Measurements from ENCODE around the gene TAS2R43. TPM values are rescaled to one million over a fixed set of nuclear protein-coding genes. Genes with fewer than 3 reads are reported as not detected.
"Not testable (repeated sequence)": the region's sequence is repeated elsewhere in the genome, so short reads cannot be mapped to it uniquely, and the experiment has no call there.

The TAS2R43 gene, protein sequence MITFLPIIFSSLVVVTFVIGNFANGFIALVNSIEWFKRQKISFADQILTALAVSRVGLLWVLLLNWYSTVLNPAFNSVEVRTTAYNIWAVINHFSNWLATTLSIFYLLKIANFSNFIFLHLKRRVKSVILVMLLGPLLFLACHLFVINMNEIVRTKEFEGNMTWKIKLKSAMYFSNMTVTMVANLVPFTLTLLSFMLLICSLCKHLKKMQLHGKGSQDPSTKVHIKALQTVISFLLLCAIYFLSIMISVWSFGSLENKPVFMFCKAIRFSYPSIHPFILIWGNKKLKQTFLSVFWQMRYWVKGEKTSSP
- total RNA-seq = under 1 TPM; 0.55 to 0.63 TPM

DNA sequence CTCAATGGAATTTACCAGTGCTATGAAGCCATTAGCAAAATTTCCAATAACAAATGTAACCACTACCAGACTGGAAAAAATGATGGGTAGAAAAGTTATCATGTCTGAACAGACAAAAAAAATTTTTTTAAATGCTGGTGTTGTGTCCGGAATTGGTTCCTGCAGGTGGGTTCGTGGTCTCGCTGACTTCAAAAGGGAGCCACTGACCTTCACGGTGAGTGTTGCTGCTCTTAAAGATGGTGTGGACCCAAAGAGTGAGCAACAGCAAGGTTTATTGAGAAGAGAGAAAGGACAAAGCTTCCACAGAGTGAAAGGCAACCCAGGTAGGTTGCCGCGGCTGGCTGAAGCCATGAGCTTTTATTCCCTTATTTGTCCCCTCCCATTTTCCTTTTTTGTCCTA, at the start of gene TAS2R43:
TAS2R43 (minus strand) TSS at position 186 of the 400 bp plus-strand sequence; CDS start at position 102, 84 bp downstream.
- H3K4me3 Mint-ChIP-seq = no peak within 1 kb of the TSS
- no peak within 1 kb of the TSS for H3K27ac Mint-ChIP-seq
- no peaks in the 10 kb centered on the region for H3K27me3 Mint-ChIP-seq
- ChIA-PET POLR2A (no interaction called here), CTCF (no interaction called here)
- H3K36me3 Mint-ChIP-seq (ENCODE audit: low read depth) = no peaks in the 10 kb centered on the region
- no peaks in the 10 kb centered on the region for H3K4me1 Mint-ChIP-seq
- DNase-seq = no peak
- no peaks in the 10 kb centered on the region for H3K9me3 Mint-ChIP-seq

DNA sequence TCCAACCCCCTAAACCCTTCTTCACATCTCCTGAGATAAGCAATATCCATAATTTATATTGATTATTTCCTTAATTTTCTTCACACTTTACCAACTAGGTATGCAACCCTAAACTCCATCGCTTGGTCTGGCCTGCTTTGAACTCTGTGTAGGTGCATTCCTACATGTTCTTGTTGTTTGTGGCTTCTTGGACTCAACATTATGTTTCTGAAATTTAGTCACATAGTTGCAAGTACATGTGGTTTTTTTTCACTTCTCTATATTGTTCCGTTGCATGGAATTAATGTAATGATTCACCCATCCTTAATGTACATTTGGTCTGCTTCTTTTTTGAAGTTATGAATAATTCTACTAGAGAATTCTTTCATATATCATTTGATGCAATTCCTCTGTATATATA, 44.0 kb upstream of the TAS2R43 start:
- Mint-ChIP-seq H3K27ac (no peak overlapping the region), H3K4me3 (no peak overlapping the region), H3K27me3 (no peaks in the 10 kb centered on the region), H3K36me3 (ENCODE audit: low read depth) (peaks cover 22% of the 10 kb centered on the region), H3K9me3 (peaks cover 2% of the 10 kb centered on the region), H3K4me1 (no peaks in the 10 kb centered on the region)
- ChIA-PET POLR2A (no interaction called here), CTCF (no interaction called here)
- DNase-seq = no peak

DNA sequence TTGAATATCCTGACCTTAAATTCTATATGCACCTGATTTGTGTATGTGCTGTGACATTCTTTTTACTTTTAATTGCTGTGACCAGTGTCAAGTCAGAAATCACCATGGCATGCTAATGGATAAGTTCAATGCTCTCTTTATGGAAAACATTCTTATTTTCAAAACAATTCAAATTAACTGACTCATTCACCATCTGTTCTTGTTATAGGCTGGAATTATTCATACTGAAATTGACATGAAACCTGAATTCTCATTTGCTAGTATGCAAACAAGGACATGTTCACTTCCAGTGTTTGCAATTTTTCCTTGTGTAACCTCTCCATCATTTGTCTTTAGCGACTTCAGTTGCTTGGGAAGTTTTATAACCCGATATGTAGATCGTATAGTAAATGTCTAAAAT, 42.2 kb upstream of the TAS2R43 start, which contains the start of gene TAS2R30:
TAS2R30 (minus strand) TSS at position 340 of the 400 bp plus-strand sequence. CDS start 400 bp downstream, outside the sequence.
- ChIA-PET CTCF (no interaction called here), POLR2A (no interaction called here)
- no peak for DNase-seq
- H3K4me1 Mint-ChIP-seq = no peaks in the 10 kb centered on the region
- peaks cover 2% of the 10 kb centered on the region for H3K9me3 Mint-ChIP-seq
- H3K36me3 Mint-ChIP-seq (ENCODE audit: low read depth) = peaks cover 21% of the 10 kb centered on the region
- no peak within 1 kb of the TSS for H3K4me3 Mint-ChIP-seq
- no peaks in the 10 kb centered on the region for H3K27me3 Mint-ChIP-seq
- H3K27ac Mint-ChIP-seq = no peak within 1 kb of the TSS

DNA sequence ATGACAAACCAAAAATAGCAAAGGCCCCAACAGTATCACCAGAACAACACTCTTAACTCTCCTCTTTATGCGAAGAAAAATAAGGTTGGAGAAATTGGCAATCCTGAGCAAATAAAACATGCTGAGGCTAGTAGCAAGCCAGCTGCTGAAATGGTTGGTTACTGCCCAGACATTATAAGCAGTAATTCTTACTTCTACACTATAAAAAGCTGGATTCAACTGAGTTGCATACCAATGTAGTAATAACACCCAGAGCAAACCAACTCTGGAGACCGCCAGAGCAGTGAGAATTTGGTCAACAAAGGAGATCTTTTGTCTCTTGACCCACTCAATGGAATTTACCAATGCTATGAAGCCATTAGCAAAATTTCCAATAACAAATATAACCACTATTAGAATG, 41.7 kb upstream of the TAS2R43 start:
- Mint-ChIP-seq H3K4me1 (no peaks in the 10 kb centered on the region), H3K27me3 (no peaks in the 10 kb centered on the region), H3K36me3 (ENCODE audit: low read depth) (peaks cover 26% of the 10 kb centered on the region), H3K4me3 (no peak overlapping the region), H3K27ac (no peak overlapping the region), H3K9me3 (peaks cover 2% of the 10 kb centered on the region)
- ChIA-PET POLR2A (no interaction called here), CTCF (no interaction called here)
- DNase-seq = no peak

DNA sequence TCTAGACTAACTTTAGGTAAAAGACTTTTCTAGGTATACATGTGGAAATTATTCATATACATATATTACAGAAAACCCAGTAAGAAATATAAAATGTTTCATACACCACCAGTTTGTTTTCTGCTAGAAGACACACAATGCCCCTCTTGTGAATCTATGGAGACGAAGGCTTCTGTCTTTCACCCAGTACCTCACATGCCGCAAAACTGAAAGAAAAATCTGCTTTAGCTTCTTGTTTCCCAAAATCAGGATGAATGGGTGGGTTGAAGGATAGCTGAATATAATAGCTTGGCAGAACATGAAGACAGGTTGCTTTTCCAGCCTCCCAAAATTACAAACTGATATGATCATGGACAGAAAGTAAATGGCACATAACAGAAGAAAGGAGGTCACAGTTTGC, 41.0 kb upstream of the TAS2R43 start:
- H3K9me3 Mint-ChIP-seq = peaks cover 2% of the 10 kb centered on the region
- no peaks in the 10 kb centered on the region for H3K4me1 Mint-ChIP-seq
- H3K36me3 Mint-ChIP-seq (ENCODE audit: low read depth) = peaks cover 30% of the 10 kb centered on the region
- ChIA-PET POLR2A (no interaction called here), CTCF (no interaction called here)
- H3K27me3 Mint-ChIP-seq = no peaks in the 10 kb centered on the region
- no peak overlapping the region for H3K27ac Mint-ChIP-seq
- DNase-seq = no peak
- H3K4me3 Mint-ChIP-seq = no peak overlapping the region

DNA sequence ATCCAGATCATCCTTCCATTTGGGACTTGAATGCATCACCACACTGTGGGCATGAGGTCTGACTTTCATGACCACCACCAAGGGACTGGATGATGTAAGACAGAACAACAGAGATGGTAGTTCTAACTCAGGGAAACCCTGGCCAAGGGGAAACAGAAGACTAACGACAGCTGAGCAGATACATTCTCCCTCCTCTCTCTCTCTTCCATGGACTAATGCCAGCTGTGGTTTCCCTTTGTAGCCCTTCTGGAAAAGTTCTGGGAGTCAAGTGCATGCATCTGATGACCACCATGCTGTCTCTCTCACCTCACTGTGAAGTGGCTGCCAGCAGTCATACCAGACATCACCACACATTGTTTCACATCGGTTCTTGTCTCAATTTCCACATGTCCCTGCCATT, 38.9 kb upstream of the TAS2R43 start:
- peaks cover 33% of the 10 kb centered on the region for H3K36me3 Mint-ChIP-seq (ENCODE audit: low read depth)
- H3K27ac Mint-ChIP-seq = no peak overlapping the region
- POLR2A ChIA-PET = no interaction called here
- no peak overlapping the region for H3K4me3 Mint-ChIP-seq
- H3K4me1 Mint-ChIP-seq = no peaks in the 10 kb centered on the region
- peaks cover 4% of the 10 kb centered on the region for H3K9me3 Mint-ChIP-seq
- DNase-seq = no peak
- CTCF ChIA-PET = no interaction called here
- H3K27me3 Mint-ChIP-seq = no peaks in the 10 kb centered on the region

DNA sequence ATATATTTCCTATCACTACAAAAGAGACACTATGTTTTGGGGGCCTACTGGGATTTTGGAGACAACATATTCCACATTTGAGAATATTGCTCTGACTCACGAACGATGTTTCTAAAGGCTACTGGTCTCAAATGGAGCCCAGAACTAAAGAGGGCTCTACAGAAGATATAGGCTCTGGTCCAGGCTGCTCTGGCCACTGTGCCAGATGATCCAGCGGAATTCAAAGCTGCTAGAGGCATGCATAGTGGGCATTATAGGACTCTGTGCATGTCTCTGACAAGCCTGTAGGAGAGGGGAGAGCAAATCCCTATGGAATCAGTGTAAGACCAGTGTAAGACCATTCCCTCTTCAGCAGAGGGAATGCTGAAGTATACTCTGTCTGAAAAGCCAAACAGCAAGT, 38.3 kb upstream of the TAS2R43 start:
- no peaks in the 10 kb centered on the region for H3K4me1 Mint-ChIP-seq
- H3K27ac Mint-ChIP-seq = no peak overlapping the region
- H3K27me3 Mint-ChIP-seq = no peaks in the 10 kb centered on the region
- no peak for DNase-seq
- H3K36me3 Mint-ChIP-seq (ENCODE audit: low read depth) = peaks cover 32% of the 10 kb centered on the region
- no peak overlapping the region for H3K4me3 Mint-ChIP-seq
- ChIA-PET POLR2A (no interaction called here), CTCF (no interaction called here)
- H3K9me3 Mint-ChIP-seq = peaks cover 4% of the 10 kb centered on the region

DNA sequence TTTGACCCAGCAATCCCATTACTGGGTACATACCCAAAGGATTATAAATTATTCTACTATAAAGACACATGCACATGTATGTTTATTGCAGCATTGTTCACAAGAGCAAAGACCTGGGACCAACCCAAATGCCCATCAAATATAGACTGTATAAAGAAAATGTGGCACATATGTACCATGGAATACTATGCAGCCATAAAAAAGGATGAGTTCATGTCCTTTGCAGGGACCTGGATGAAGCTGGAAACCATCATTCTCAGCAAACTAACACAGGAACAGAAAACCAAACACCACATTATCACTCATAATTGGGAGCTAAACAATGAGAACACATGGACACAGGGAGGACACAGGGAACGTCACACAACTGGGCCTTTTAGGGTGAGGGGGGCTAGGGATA, 22.0 kb upstream of the TAS2R43 start:
- H3K4me3 Mint-ChIP-seq, H3K27me3 Mint-ChIP-seq, POLR2A ChIA-PET, DNase-seq, H3K27ac Mint-ChIP-seq, CTCF ChIA-PET: not testable (repeated sequence)
- H3K36me3 Mint-ChIP-seq (ENCODE audit: low read depth) = peaks cover 84% of the 10 kb centered on the region
- peaks cover 13% of the 10 kb centered on the region for H3K4me1 Mint-ChIP-seq
- peaks cover 47% of the 10 kb centered on the region for H3K9me3 Mint-ChIP-seq

DNA sequence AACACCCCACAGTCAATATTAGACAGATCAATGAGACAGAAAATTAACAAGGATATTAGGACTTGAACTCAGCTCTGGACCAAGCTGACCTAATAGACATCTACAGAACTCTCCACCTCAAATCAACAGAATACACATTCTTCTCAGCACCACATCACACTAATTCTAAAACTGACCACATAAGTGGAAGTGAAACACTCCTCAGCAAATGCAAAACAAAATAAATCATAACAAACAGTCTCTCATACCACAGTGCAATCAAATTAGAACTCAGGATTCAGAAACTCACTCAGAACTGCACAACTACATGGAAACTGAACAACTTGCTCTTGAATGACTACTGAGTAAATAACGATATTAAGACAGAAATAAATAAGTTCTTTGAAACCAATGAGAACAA, 19.1 kb upstream of the TAS2R43 start:
- DNase-seq, H3K27ac Mint-ChIP-seq, POLR2A ChIA-PET, CTCF ChIA-PET, H3K27me3 Mint-ChIP-seq, H3K4me3 Mint-ChIP-seq: not testable (repeated sequence)
- H3K9me3 Mint-ChIP-seq = peaks cover 49% of the 10 kb centered on the region
- peaks cover 89% of the 10 kb centered on the region for H3K36me3 Mint-ChIP-seq (ENCODE audit: low read depth)
- H3K4me1 Mint-ChIP-seq = peaks cover 21% of the 10 kb centered on the region

DNA sequence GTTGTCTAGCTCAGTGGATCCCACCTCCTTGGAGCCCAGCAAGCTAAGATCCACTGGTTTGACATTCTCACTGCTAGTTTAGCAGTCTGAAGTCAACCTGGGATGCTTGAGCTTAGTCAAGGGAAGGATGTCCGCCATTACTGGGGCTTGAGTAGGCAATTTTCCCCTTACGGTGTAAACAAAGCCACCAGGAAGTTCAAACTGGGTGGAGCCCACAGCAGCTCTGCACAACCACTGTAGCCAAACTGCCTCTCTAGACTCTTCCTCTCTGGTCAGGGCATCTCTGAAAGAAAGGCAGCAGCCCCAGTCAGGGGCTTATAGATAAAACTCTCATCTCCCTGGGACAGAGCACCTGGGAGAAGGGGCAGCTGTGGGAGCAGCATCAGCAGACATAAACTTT, 16.7 kb upstream of the TAS2R43 start:
- H3K9me3 Mint-ChIP-seq = peaks cover 41% of the 10 kb centered on the region

DNA sequence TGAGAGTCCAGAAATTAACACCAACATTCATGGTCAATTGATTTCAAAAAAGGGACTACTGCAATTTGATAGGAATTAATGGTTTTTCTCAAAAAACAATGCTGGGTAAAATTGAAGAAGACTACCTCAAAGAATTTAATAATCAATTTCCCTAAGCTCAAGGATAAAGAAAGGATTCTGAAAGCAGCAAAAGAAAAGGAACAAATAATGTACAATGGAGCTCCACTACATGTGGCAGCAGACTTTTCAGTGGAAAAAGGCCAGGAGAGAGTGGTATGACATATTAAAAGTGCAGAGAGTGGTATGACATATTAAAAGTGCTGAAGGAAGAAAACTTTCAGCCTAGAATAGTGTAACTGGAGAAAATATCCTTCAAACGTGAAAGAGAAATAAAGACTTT, 15.6 kb upstream of the TAS2R43 start:
- ChIA-PET CTCF (interaction anchor here (1.3 kb wide), 1 partner anchor 63 kb away, joined by 3 read pairs; the partner anchor contains the start of gene SMIM10L1), POLR2A (no interaction called here)
- no peak for DNase-seq
- H3K4me1 Mint-ChIP-seq = peaks cover 21% of the 10 kb centered on the region
- no peak overlapping the region for H3K27ac Mint-ChIP-seq
- H3K9me3 Mint-ChIP-seq = peaks cover 37% of the 10 kb centered on the region
- H3K27me3 Mint-ChIP-seq = no peaks in the 10 kb centered on the region
- H3K36me3 Mint-ChIP-seq (ENCODE audit: low read depth) = peaks cover 71% of the 10 kb centered on the region
- no peak overlapping the region for H3K4me3 Mint-ChIP-seq

More for the DNA sequence above, 16.7 kb upstream of the TAS2R43 start:
- peaks cover 21% of the 10 kb centered on the region for H3K4me1 Mint-ChIP-seq
- ChIA-PET POLR2A (no interaction called here), CTCF (interaction anchor here (1.3 kb wide), 1 partner anchor 62 kb away, joined by 3 read pairs; the partner anchor contains the start of gene SMIM10L1)
- DNase-seq = no peak
- H3K4me3 Mint-ChIP-seq = no peak overlapping the region
- peaks cover 72% of the 10 kb centered on the region for H3K36me3 Mint-ChIP-seq (ENCODE audit: low read depth)
- H3K27me3 Mint-ChIP-seq = no peaks in the 10 kb centered on the region
- H3K27ac Mint-ChIP-seq = peak overlapping the region; percentile 58

DNA sequence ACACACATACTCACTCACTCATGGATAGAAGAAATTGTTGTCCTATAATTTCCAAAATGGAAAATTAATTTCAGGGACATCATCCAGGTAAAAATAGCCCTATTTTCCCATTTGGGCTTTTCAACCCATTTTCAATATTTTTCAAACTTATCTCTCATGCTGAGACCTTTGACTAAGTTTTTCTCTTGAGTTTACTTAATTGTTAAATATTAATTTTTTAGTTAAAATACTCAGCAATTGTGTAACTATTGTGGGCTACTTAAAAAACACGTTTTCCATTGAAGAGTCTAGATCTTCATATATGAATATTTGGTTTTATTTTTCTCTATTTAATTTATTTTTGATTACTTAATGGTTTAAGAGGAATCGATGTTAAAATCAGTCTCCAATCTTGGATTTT, 14.2 kb upstream of the TAS2R43 start:
- ChIA-PET POLR2A (no interaction called here), CTCF (no interaction called here)
- peaks cover 59% of the 10 kb centered on the region for H3K36me3 Mint-ChIP-seq (ENCODE audit: low read depth)
- H3K4me1 Mint-ChIP-seq = peaks cover 18% of the 10 kb centered on the region
- no peak overlapping the region for H3K4me3 Mint-ChIP-seq
- H3K27ac Mint-ChIP-seq = no peak overlapping the region
- DNase-seq = no peak
- peaks cover 26% of the 10 kb centered on the region for H3K9me3 Mint-ChIP-seq
- H3K27me3 Mint-ChIP-seq = no peaks in the 10 kb centered on the region

DNA sequence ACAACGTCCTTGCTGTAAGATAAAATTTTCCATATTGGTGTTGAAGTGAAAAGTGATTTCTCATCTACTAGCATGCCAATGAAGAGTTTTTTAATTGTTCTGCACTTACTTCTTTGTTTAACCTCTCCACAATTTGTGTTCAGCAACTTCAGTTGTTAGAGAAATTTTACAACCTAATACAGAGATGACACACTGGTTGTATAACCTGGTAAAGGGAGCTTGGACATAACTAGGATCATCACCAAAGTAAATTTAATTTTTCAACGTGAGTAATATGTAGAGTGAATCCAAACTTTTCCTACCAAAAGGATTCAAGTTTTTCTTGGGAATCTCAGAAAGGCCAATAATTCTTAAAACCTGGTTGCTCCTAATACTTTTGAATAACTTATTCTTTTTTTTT, 13.4 kb upstream of the TAS2R43 start:
- ChIA-PET CTCF (no interaction called here), POLR2A (no interaction called here)
- no peaks in the 10 kb centered on the region for H3K27me3 Mint-ChIP-seq
- H3K9me3 Mint-ChIP-seq = peaks cover 19% of the 10 kb centered on the region
- no peak overlapping the region for H3K27ac Mint-ChIP-seq
- peaks cover 16% of the 10 kb centered on the region for H3K4me1 Mint-ChIP-seq
- peaks cover 54% of the 10 kb centered on the region for H3K36me3 Mint-ChIP-seq (ENCODE audit: low read depth)
- no peak for DNase-seq
- no peak overlapping the region for H3K4me3 Mint-ChIP-seq

DNA sequence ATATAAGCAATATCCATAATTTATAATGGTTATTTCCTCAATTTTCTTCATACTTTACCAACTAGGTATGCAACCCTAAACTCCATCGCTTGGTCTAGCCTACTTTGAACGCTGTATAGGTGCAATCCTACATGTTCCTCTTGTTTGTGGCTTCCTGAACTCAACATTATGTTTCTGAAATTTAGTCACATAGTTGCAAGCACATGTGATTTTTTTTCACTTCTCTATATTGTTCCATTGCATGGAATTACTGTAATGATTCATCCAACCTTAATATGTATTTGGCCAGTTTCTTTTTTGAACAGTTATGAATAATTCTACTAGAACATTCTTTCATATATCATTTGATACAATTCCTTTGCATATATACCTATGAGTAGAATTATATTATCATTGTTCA, 2.8 kb upstream of the TAS2R43 start:
- H3K9me3 Mint-ChIP-seq, DNase-seq, POLR2A ChIA-PET, H3K4me1 Mint-ChIP-seq, H3K27ac Mint-ChIP-seq, H3K27me3 Mint-ChIP-seq, H3K4me3 Mint-ChIP-seq, CTCF ChIA-PET: not testable (repeated sequence)
- H3K36me3 Mint-ChIP-seq (ENCODE audit: low read depth) = peaks cover 14% of the 10 kb centered on the region
